Naive thymus-derived CD4-positive, alpha-beta T cell (primary cell): ENCODE data around the gene CD180. TPM values are rescaled to one million over a fixed set of nuclear protein-coding genes. Genes with fewer than 3 reads are reported as not detected.
A peak's percentile ranks its signal among the peaks of the same experiment; 100 is the strongest.

Source experiments
- ATAC-seq: fragments of 150-1000 bp; cut with Tn5 transposase; 2 replicates; pipeline ENCODE4 v1.10.0; 2021; ENCODE audit warnings: mild to moderate bottlenecking, moderate library complexity
- CTCF ChIA-PET: fragments of 350-600 bp; sonication (Branson Sonifier 250); formaldehyde crosslinking; loops from one replicate; lab custom pipeline; 2021; ENCODE audit warnings: antibody characterized with exemption; lab: Charles Lee
- POLR2A ChIA-PET: fragments of 350-600 bp; sonication (Branson Sonifier 250); formaldehyde crosslinking; loops from one replicate; lab custom pipeline; 2021; ENCODE audit warnings: antibody characterized with exemption, inconsistent platforms; lab: Charles Lee
- DNase-seq, 9 donors: peaks; one replicate each; pipeline versions ENCODE4 v3.0.0 to v3.0.0-alpha.2; 2020 to 2022; ENCODE audit warnings: mixed read lengths in 1 of 9
- H3K27ac ChIP-seq: one replicate; pipeline ENCODE4 v1.7.0; 2013; ENCODE audit warnings: mild to moderate bottlenecking, low read depth, low read length, moderate library complexity
- H3K27me3 ChIP-seq, 2 donors: one replicate each; pipeline ENCODE4 v1.7.0; 2013; ENCODE audit warnings: low read length in 2 of 2, mild to moderate bottlenecking in 2 of 2, moderate library complexity in 2 of 2; ENCODE audit not compliant: control insufficient read depth in 2 of 2, insufficient read depth in 2 of 2
- H3K36me3 ChIP-seq, 3 experiments: 1 replicate in 2 of 3; 2 replicates in 1 of 3; pipeline ENCODE4 v1.7.0; 2013; ENCODE audit warnings: low read length in 3 of 3, mild to moderate bottlenecking in 3 of 3, moderate library complexity in 1 of 3; ENCODE audit not compliant: insufficient read depth in 3 of 3, control insufficient read depth in 2 of 3
- H3K4me1 ChIP-seq, 2 donors: one replicate each; pipeline ENCODE4 v1.7.0; 2013; ENCODE audit warnings: low read length in 2 of 2, mild to moderate bottlenecking in 2 of 2, moderate library complexity in 1 of 2; ENCODE audit not compliant: control insufficient read depth in 2 of 2, insufficient read depth in 2 of 2
- H3K4me3 ChIP-seq: 2 replicates; pipeline ENCODE4 v1.7.0; 2013; ENCODE audit warnings: mild to moderate bottlenecking, low read length
- H3K9me3 ChIP-seq, 3 experiments: 1 replicate in 2 of 3; 2 replicates in 1 of 3; pipeline ENCODE4 v1.7.0; 2013; ENCODE audit warnings: low read length in 3 of 3; ENCODE audit not compliant: control insufficient read depth in 2 of 3
- H3K27ac Mint-ChIP-seq, 9 donors: one replicate each; pipeline ENCODE4 v1.8.0; 2020 to 2022; ENCODE audit warnings: mixed read lengths in 9 of 9, mild to moderate bottlenecking in 8 of 9, moderate library complexity in 5 of 9, inconsistent platforms in 2 of 9
- H3K27me3 Mint-ChIP-seq, 5 donors: one replicate each; pipeline ENCODE4 v1.8.0; 2021 to 2022; ENCODE audit warnings: mixed read lengths in 5 of 5, mild to moderate bottlenecking in 1 of 5
- H3K36me3 Mint-ChIP-seq, 5 donors: one replicate each; pipeline ENCODE4 v1.8.0; 2020 to 2022; ENCODE audit warnings: mixed read lengths in 5 of 5, mild to moderate bottlenecking in 3 of 5, inconsistent platforms in 1 of 5
- H3K4me1 Mint-ChIP-seq, 7 donors: one replicate each; pipeline ENCODE4 v1.8.0; 2020 to 2022; ENCODE audit warnings: mixed read lengths in 7 of 7, mild to moderate bottlenecking in 3 of 7, inconsistent platforms in 1 of 7
- H3K4me3 Mint-ChIP-seq, 10 donors: one replicate each; pipeline ENCODE4 v1.8.0; 2020 to 2022; ENCODE audit warnings: mild to moderate bottlenecking in 10 of 10, mixed read lengths in 10 of 10, moderate library complexity in 6 of 10, inconsistent platforms in 2 of 10
- H3K9me3 Mint-ChIP-seq, 11 donors: one replicate each; pipeline ENCODE4 v1.8.0; 2020 to 2022; ENCODE audit warnings: mixed read lengths in 11 of 11, mild to moderate bottlenecking in 4 of 11, inconsistent platforms in 1 of 11, moderate library complexity in 1 of 11
- intact Hi-C, 2 donors: fragments of 100-400 bp; cut with micrococcal nuclease; formaldehyde crosslinking; loops; one replicate each; pipeline ENCODE4 v1.15.1; 2023
- polyA plus RNA-seq, 2 donors: library from polyadenylated mRNA; unstranded; fragments of 300-500 nt; fragmentation: Illumina TruSeq; gene quantifications; one replicate each; pipeline ENCODE4 v1.2.3, GENCODE V29; 2021
- total RNA-seq, 6 experiments: library from RNA in 5 of 6; stranded (reverse) in 5 of 6; gene quantifications; 1 replicate in 5 of 6; 2 replicates in 1 of 6; pipeline ENCODE4 v1.2.3 and lab custom pipeline; 2021 to 2026

The CD180 gene
- total and polyA plus RNA-seq, 7 experiments from 2014 or later, result 0.20 to 6.4 (median 0.65) TPM

- H3K4me3 ChIP-seq, result no peak overlapping the region
- H3K27ac ChIP-seq, result peak overlapping the region; percentile 80
- Mint-ChIP-seq H3K27me3 (no peaks in the 10 kb centered on the region), H3K9me3 (no peaks in the 10 kb centered on the region), H3K4me1 (peaks cover 54 to 96% (median 76%) of the 10 kb centered on the region in 7 donors), H3K4me3 (peak overlapping the region in 8 of 10 donors; percentile 7 to 96 (median 66)), H3K27ac (peak overlapping the region in 8 of 9 donors; percentile 71 to 100 (median 98)), H3K36me3 (peaks cover 4 to 70% (median 14%) of the 10 kb centered on the region in 5 donors)
- ATAC-seq, result no peak
- no peaks in the 10 kb centered on the region for H3K9me3 ChIP-seq
- peak in 1 of 9 donors; percentile 23 for DNase-seq
- intact Hi-C loops, result loop anchor here in 1 of 2 donors (10.0 kb wide), 3 partner anchors 1051 to 2001 kb away; partner anchors contain the start of genes CCNB1, CENPK, PIK3R1 and PPWD1
- H3K36me3 ChIP-seq, result peaks cover 0 to 11% (median 0%) of the 10 kb centered on the region in 3 experiments
- CTCF ChIA-PET, result interaction anchor here (0.8 to 17.3 kb wide), 6 partner anchors 8 to 1122 kb away, joined by 3 to 370 read pairs (median 3); partner anchors contain the start of gene CD180
- H3K4me1 ChIP-seq, result peaks cover 80 to 85% of the 10 kb centered on the region in 2 donors
- H3K27me3 ChIP-seq, result no peaks in the 10 kb centered on the region
- POLR2A ChIA-PET, result interaction anchor here (4.8 to 17.7 kb wide), 3 partner anchors 14 to 51 kb away, joined by 33 to 348 read pairs (median 50); no protein-coding TSS in a partner anchor
Observed at GRCh38 chr5:67163863-67164595, 32.6 kb downstream of the CD180 start.

- no peak for ATAC-seq
- CTCF ChIA-PET, result interaction anchor here (0.8 to 17.3 kb wide), 4 partner anchors 10 to 41 kb away, joined by 3 to 370 read pairs (median 4); partner anchors contain the start of gene CD180
- no peak overlapping the region for H3K4me3 ChIP-seq
- Mint-ChIP-seq H3K36me3 (peaks cover 4 to 66% (median 14%) of the 10 kb centered on the region in 5 donors), H3K4me1 (peaks cover 54 to 96% (median 73%) of the 10 kb centered on the region in 7 donors), H3K4me3 (peak overlapping the region in 8 of 10 donors; percentile 16 to 92 (median 55)), H3K9me3 (no peaks in the 10 kb centered on the region), H3K27me3 (no peaks in the 10 kb centered on the region), H3K27ac (peak overlapping the region in 8 of 9 donors; percentile 79 to 100 (median 92))
- no peak for DNase-seq
- POLR2A ChIA-PET, result interaction anchor here (0.8 to 17.7 kb wide), 4 partner anchors 15 to 159 kb away, joined by 3 to 348 read pairs (median 27); no protein-coding TSS in a partner anchor
- H3K4me1 ChIP-seq, result peaks cover 76 to 80% of the 10 kb centered on the region in 2 donors
- H3K27ac ChIP-seq, result no peak overlapping the region
- peaks cover 0 to 11% (median 0%) of the 10 kb centered on the region in 3 experiments for H3K36me3 ChIP-seq
- no peaks in the 10 kb centered on the region for H3K27me3 ChIP-seq
- no peaks in the 10 kb centered on the region for H3K9me3 ChIP-seq
- intact Hi-C loops, result loop anchor here in 1 of 2 donors (10.0 kb wide), 3 partner anchors 1052 to 2002 kb away; partner anchors contain the start of genes CCNB1, CENPK, PIK3R1 and PPWD1
Observed at GRCh38 chr5:67163231-67163756, 33.3 kb downstream of the CD180 start.

DNA sequence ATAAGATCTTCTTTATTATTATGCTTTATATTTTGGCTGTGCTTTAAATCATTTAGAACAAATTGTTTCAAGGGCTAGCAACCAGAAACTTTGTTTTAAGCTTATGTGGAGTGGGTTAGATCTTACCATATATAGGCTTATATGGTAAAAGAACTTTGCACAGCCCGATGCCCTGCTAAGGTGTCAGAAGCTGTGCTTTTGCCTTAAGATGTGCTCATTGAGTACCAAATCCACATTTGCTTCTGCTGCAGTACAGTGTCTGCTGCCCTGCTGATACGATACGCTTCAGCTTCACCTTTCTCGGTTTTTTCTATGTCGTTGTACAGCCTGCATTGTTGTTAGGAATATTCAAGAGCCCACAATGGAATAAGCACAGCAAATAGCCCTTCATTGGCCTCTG is 34.8 kb downstream of the CD180 start:
- Mint-ChIP-seq H3K27me3 (no peaks in the 10 kb centered on the region), H3K4me1 (peaks cover 47 to 96% (median 73%) of the 10 kb centered on the region in 7 donors), H3K27ac (peak overlapping the region in 8 of 9 donors; percentile 79 to 100 (median 92)), H3K4me3 (peak overlapping the region; percentile 16 to 92 (median 64)), H3K9me3 (no peaks in the 10 kb centered on the region), H3K36me3 (peaks cover 4 to 55% (median 8%) of the 10 kb centered on the region in 5 donors)
- intact Hi-C loops, result loop anchor here (1.0 to 10.0 kb wide), 6 partner anchors 48 to 2003 kb away; partner anchors contain the start of genes PIK3R1 (in 2 of the 2), CCNB1 (in 1 of the 2), CENPK (in 1 of the 2) and PPWD1 (in 1 of the 2)
- peaks cover 0 to 11% (median 0%) of the 10 kb centered on the region in 3 experiments for H3K36me3 ChIP-seq
- ChIA-PET CTCF (interaction anchor here (0.8 to 17.3 kb wide), 6 partner anchors 8 to 56 kb away, joined by 3 to 370 read pairs (median 4); partner anchors contain the start of gene CD180), POLR2A (interaction anchor here (0.7 to 17.7 kb wide), 8 partner anchors 18 to 1095 kb away, joined by 3 to 348 read pairs (median 3); no protein-coding TSS in a partner anchor)
- no peak overlapping the region for H3K4me3 ChIP-seq
- DNase-seq, result no peak
- ATAC-seq, result no peak
- H3K27ac ChIP-seq, result peak overlapping the region; percentile 56
- peaks cover 74 to 75% of the 10 kb centered on the region in 2 donors for H3K4me1 ChIP-seq
- H3K9me3 ChIP-seq, result no peaks in the 10 kb centered on the region
- no peaks in the 10 kb centered on the region for H3K27me3 ChIP-seq

DNA sequence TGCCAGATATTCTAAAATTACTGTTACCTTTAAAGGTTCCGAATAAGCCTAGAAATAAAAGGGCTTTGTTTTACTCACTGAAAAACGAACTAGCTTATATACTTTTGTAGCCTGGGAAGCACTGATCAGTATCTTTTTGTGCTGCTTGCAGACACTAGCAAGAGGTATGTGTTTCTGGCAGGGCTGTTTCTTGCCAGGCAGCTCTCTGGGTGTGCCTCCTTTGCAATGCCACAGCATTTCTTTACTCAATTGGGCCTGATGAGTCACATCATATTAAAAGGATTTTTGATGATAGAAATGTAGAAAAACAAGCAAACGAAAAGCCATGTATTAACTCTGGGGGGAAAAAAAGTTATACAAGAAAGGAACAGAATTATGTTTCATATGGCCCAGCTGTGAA is 35.6 kb downstream of the CD180 start:
- H3K36me3 ChIP-seq, result peaks cover 0 to 11% (median 0%) of the 10 kb centered on the region in 3 experiments
- no peaks in the 10 kb centered on the region for H3K27me3 ChIP-seq
- H3K4me3 ChIP-seq, result peak overlapping the region; percentile 10
- no peaks in the 10 kb centered on the region for H3K9me3 Mint-ChIP-seq
- ATAC-seq, result peak; percentile 57
- H3K27me3 Mint-ChIP-seq, result no peaks in the 10 kb centered on the region
- peak overlapping the region; percentile 8 to 92 (median 64) for H3K4me3 Mint-ChIP-seq
- H3K4me1 ChIP-seq, result peaks cover 68% of the 10 kb centered on the region in 2 donors
- intact Hi-C loops, result loop anchor here (1.0 to 10.0 kb wide), 6 partner anchors 48 to 2004 kb away; partner anchors contain the start of genes PIK3R1 (in 2 of the 2), CCNB1 (in 1 of the 2), CENPK (in 1 of the 2) and PPWD1 (in 1 of the 2)
- peak in 8 of 9 donors; percentile 27 to 58 (median 48) for DNase-seq
- H3K4me1 Mint-ChIP-seq, result peaks cover 46 to 97% (median 77%) of the 10 kb centered on the region in 7 donors
- ChIA-PET POLR2A (interaction anchor here (1.0 to 17.7 kb wide), 7 partner anchors 20 to 168 kb away, joined by 3 to 348 read pairs (median 4); no protein-coding TSS in a partner anchor), CTCF (interaction anchor here (0.7 to 17.3 kb wide), 6 partner anchors 8 to 1297 kb away, joined by 3 to 370 read pairs (median 4); partner anchors contain the start of gene CD180)
- H3K36me3 Mint-ChIP-seq, result peaks cover 4 to 52% (median 8%) of the 10 kb centered on the region in 5 donors
- peak overlapping the region in 8 of 9 donors; percentile 79 to 100 (median 92) for H3K27ac Mint-ChIP-seq
- H3K27ac ChIP-seq, result peak overlapping the region; percentile 49
- no peaks in the 10 kb centered on the region for H3K9me3 ChIP-seq

DNA sequence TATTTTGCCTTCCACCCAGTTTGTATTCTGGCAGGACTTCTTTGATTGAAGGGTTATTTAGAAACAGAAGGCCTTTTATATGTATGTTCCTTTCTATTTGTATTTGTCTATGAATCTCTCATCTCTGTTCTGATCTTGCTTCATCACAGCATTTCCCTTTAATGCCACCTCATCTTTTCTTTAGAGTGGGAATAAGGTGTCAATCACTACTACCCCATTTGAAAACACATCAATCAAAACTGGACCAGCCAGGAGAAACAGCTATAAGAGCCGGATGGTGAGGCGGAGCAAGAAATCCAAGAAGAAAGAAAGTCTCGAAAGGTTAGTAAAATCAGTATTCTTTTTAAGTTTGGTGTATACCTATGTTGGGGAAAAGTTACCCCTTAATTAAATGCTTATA is 36.3 kb downstream of the CD180 start:
- Mint-ChIP-seq H3K27ac (peak overlapping the region in 8 of 9 donors; percentile 79 to 100 (median 92)), H3K27me3 (no peaks in the 10 kb centered on the region), H3K4me3 (peak overlapping the region; percentile 13 to 86 (median 66)), H3K36me3 (peaks cover 4 to 47% (median 8%) of the 10 kb centered on the region in 5 donors), H3K4me1 (peaks cover 45 to 90% (median 73%) of the 10 kb centered on the region in 7 donors), H3K9me3 (no peaks in the 10 kb centered on the region)
- DNase-seq (no peak), ATAC-seq (no peak)
- no peaks in the 10 kb centered on the region for H3K27me3 ChIP-seq
- peak overlapping the region; percentile 49 for H3K27ac ChIP-seq
- H3K36me3 ChIP-seq, result peaks cover 0 to 11% (median 0%) of the 10 kb centered on the region in 3 experiments
- H3K4me1 ChIP-seq, result peaks cover 61% of the 10 kb centered on the region in 2 donors
- CTCF ChIA-PET, result interaction anchor here (1.4 to 17.3 kb wide), 2 partner anchors 44 to 56 kb away, joined by 3 to 370 read pairs; partner anchors contain the start of gene CD180
- POLR2A ChIA-PET, result interaction anchor here (1.0 to 17.7 kb wide), 5 partner anchors 21 to 167 kb away, joined by 3 to 348 read pairs (median 5); no protein-coding TSS in a partner anchor
- no peak overlapping the region for H3K4me3 ChIP-seq
- intact Hi-C loops, result loop anchor here (2.0 to 10.0 kb wide), 4 partner anchors 1055 to 2005 kb away; partner anchors contain the start of genes PIK3R1 (in 2 of the 2), CCNB1 (in 1 of the 2), CENPK (in 1 of the 2) and PPWD1 (in 1 of the 2)
- H3K9me3 ChIP-seq, result no peaks in the 10 kb centered on the region
